HG03457 (cell line): ENCODE measurements around the gene SCGB1D2.

ENCODE experiments used
- ATAC-seq: cut with Tn5 transposase; IDR thresholded peaks from one replicate; pipeline ENCODE4 v1.9.1; 2021; ENCODE audit warnings: moderate number of reproducible peaks; ENCODE audit not compliant: unreplicated experiment

The SCGB1D2 gene

GRCh38 chr11:62256281-62256680, 14.2 kb downstream of the SCGB1D2 start:
- no peak for ATAC-seq

- ATAC-seq, result no peak
Measured at GRCh38 chr11:62260261-62260953, 18.4 kb downstream of the SCGB1D2 start.

GRCh38 chr11:62264004-62264403, 22.0 kb downstream of the SCGB1D2 start:
- ATAC-seq, result no peak

GRCh38 chr11:62266558-62266957, 24.5 kb downstream of the SCGB1D2 start:
- no peak for ATAC-seq

- no peak for ATAC-seq
Measured at GRCh38 chr11:62267050-62267449, 25.0 kb downstream of the SCGB1D2 start.

GRCh38 chr11:62267576-62267975, 25.5 kb downstream of the SCGB1D2 start:
- ATAC-seq, result no peak

GRCh38 chr11:62269654-62270278, 27.7 kb downstream of the SCGB1D2 start, which contains the start of gene SCGB2A2:
TSS of gene SCGB2A2 (plus strand) at chr11:62270158. CDS start at chr11:62270217, 59 bp downstream.
- ATAC-seq, result no peak

- ATAC-seq, result no peak
Measured at GRCh38 chr11:62273284-62273683, 31.2 kb downstream of the SCGB1D2 start.

- no peak for ATAC-seq
Measured at GRCh38 chr11:62273789-62274275, 31.8 kb downstream of the SCGB1D2 start.

- no peak for ATAC-seq
Measured at GRCh38 chr11:62280452-62280851, 38.4 kb downstream of the SCGB1D2 start.
